NCI-H524 treated with DMSO at 0.1 percent for 48 hours (cell line): ENCODE measurements around the gene ANKRD29.
"Not testable (repeated sequence)": the region's sequence is repeated elsewhere in the genome, so short reads cannot be mapped to it uniquely, and the experiment has no call there.

Source experiments
- DNase-seq: peaks from one replicate; lab custom pipeline; 2025; lab: John Stamatoyannopoulos, UW

Gene ANKRD29

GRCh38 chr18:23645568-23646175, 17.0 kb downstream of the ANKRD29 start:
- no peak for DNase-seq

GRCh38 chr18:23643815-23644490, 18.8 kb downstream of the ANKRD29 start:
- DNase-seq: no peak

GRCh38 chr18:23641937-23642666, 20.6 kb downstream of the ANKRD29 start:
- DNase-seq: no peak

- no peak for DNase-seq
Observed at GRCh38 chr18:23641143-23641720, 21.5 kb downstream of the ANKRD29 start.

GRCh38 chr18:23640052-23640451, 22.7 kb downstream of the ANKRD29 start:
- no peak for DNase-seq

GRCh38 chr18:23636433-23636832, 26.3 kb downstream of the ANKRD29 start:
- not testable (repeated sequence) for DNase-seq

- no peak for DNase-seq
Observed at GRCh38 chr18:23636071-23636399, 26.7 kb downstream of the ANKRD29 start.

GRCh38 chr18:23635283-23636070, 27.2 kb downstream of the ANKRD29 start:
- DNase-seq: no peak

- DNase-seq: no peak
Observed at GRCh38 chr18:23634692-23635091, 28.0 kb downstream of the ANKRD29 start.

- no peak for DNase-seq
Observed at GRCh38 chr18:23632615-23633014, 30.1 kb downstream of the ANKRD29 start.

- no peak for DNase-seq
Observed at GRCh38 chr18:23631746-23632145, 31.0 kb downstream of the ANKRD29 start.

- no peak for DNase-seq
Observed at GRCh38 chr18:23631312-23631711, 31.4 kb downstream of the ANKRD29 start.

GRCh38 chr18:23629444-23629946, 33.2 kb downstream of the ANKRD29 start:
- no peak for DNase-seq

GRCh38 chr18:23627970-23628369, 34.7 kb downstream of the ANKRD29 start:
- DNase-seq: no peak

- no peak for DNase-seq
Observed at GRCh38 chr18:23627321-23627720, 35.4 kb downstream of the ANKRD29 start.

GRCh38 chr18:23626451-23627279, 36.0 kb downstream of the ANKRD29 start:
- no peak for DNase-seq

GRCh38 chr18:23623040-23623439, 39.7 kb downstream of the ANKRD29 start:
- no peak for DNase-seq

GRCh38 chr18:23619388-23619881, 43.3 kb downstream of the ANKRD29 start:
- DNase-seq: no peak

- no peak for DNase-seq
Observed at GRCh38 chr18:23618862-23619387, 43.8 kb downstream of the ANKRD29 start.

- no peak for DNase-seq
Observed at GRCh38 chr18:23617412-23618014, 45.2 kb downstream of the ANKRD29 start.
